PC-9 (cell line): ENCODE data around the gene GLRX3.

Source experiments
- CTCF ChIP-seq: fragments of 200-600 bp; sonication (generic); conservative IDR thresholded peaks from 2 replicates; pipeline ENCODE4 v1.6.1; 2017; ENCODE audit warnings: mixed run types, antibody characterized with exemption, mild to moderate bottlenecking, moderate library complexity
- EZH2 ChIP-seq: fragments of 200-600 bp; sonication (generic); IDR thresholded peaks from 2 replicates; pipeline ENCODE4 v1.8.0; 2017; ENCODE audit warnings: antibody characterized with exemption, low read depth

GRCh38 chr10:130136226-130137089 is at the start of gene GLRX3:
- TF ChIP-seq EZH2 (no peak), CTCF (no peak)
